ENCODE data around the gene HESX1.

HESX1 gene

DNA sequence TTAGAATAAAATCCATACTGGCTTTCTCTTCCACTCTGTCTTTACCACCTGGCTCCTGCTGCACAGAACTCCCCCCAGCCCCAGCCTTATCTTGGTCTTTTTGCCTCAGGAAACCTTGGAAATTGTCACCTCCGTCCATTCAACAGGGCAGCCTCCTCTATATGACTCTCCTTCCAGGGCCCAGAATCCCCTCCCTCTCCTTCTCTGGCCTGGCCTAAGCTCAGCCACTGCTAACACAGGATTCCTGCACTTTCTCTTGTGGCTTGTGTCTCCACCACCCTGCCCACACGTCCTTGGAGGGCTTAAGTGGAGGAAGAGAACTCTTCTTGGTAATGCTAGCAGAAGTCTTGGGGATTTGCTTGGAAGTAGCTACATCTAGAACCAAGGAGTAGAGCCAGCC lies 33.1 kb downstream of the HESX1 start:
- no peak for DNase-seq (ENCODE audit: low read depth)

DNA sequence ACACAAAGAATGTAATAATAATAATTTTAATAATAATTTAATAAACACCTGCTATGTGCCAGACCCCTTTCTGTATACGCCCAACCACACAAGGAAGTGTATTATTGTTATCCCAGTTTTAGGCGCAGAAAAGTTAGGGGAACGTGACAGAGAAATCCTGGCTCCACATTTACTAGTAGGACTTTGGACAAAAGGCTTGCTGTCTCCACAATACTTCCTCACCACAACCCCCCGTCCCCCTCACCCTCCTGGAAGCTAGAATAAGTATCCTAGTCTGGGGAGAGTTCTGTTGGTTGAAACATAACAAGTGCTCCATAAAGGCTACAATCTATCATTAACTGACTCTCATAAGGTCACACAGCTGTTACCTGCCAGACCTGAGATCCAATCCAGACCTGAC lies 34.1 kb downstream of the HESX1 start:
- no peak for DNase-seq (ENCODE audit: low read depth)

DNA sequence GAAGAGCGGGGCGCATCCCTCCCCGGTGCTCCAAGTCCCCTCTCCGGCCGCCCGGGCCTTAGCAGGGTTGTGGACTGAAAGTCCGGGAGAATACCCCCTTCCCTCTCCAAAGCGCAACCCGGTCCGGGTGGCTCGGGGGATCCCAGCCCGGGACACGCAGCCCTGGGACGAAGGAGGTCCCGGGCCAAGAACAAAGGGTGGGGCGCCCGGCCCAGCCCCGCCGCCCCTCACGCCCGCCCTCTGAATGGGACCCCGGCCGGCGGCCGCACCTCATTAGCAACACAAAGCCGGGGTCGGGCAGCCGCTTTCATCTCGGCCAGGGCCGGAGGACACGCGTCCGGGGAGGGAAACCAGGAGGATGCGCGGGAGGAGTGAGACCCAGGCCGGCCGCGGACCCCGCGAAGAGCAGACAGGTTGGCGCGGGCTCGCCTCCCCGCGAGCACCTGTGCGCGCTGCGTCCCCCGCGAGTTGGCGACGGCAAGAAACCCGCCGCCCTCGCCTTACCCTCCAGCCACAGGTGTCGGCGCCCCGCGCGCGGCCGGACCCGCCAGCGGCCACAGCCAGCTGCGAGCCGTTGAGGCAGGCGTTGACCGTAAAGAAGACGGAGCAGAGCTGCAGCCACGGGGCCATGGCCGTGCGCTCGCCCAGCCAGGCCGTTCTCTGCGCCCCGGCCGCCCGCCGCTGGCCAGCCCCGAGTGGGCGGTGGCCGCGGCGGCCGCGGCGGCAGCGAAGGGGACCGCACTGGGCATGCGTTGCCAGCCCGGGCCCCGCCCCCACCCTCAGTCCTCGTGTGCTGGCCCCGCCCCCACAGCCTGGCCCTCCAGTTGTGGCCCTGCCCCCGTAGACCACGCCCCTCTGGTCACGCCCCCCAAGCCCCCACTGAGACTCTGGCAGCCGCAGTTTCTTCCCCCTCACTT lies 34.9 kb downstream of the HESX1 start, which contains the start of gene IL17RD:
TSS of gene IL17RD (minus strand) at position 697 of the 917 bp plus-strand sequence. CDS start at position 630, 67 bp downstream.
- DNase-seq (ENCODE audit: low read depth) = no peak

DNA sequence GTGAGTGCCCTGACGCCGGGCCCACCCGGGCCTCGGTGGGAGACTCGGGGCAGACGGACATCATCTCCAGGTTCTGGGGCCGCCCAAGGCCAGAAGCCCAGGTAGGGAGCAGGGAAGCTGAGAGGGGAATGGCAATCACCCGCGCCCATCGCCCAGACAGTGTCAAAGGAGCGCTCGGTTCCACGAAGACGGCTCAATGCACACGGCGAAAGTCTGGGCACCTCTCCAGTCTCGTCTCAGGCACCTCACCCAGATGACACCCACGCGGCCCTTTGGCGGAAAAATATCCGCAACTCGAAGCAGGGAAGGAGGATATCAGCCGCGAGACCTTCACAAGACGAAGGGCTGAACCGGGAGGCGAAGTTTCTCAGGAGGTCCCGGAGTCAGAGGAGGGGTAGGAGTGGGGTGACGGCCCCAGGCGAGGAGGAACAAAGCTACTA lies 35.5 kb downstream of the HESX1 start:
- no peak for DNase-seq (ENCODE audit: low read depth)

DNA sequence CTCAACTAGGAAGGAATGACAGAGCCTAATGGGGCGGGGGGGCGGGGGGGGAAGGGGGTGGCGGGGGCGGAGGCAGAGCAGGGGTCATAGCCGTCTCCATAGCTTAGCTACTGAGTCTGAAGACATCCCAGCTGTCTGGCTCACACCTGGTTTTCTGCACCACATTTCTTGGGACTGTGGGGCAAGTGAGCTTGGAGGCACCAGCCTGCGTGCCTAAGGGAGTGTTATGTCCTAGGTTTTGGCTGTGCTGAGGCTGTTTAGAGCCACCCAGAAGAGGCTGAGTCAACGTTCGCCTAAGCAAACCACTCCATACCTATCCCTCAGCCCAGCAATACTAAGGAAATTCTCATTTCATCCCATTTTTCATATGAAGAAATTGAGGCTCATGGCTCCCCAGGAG lies 36.0 kb downstream of the HESX1 start:
- no peak for DNase-seq (ENCODE audit: low read depth)

DNA sequence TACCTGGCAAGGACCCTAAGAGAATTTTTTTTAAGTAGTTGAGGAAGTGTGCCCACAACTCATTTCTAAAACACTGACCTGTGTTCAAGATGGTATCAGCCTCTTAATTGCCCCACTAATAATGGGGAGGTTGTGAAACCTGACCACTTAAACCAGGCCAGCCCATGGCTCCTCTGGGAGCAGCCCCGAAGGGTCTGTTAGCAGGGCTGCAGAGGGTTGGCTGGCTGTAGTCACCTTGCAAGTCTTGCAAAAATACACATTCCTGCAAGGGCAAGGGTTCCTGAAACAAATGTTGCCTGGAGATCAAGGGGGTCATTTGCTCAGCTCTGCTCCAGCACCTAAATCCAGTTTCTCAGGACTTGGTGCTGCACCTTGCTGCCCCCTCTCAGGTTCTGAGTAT lies 37.9 kb downstream of the HESX1 start:
- no peak for DNase-seq (ENCODE audit: low read depth)

DNA sequence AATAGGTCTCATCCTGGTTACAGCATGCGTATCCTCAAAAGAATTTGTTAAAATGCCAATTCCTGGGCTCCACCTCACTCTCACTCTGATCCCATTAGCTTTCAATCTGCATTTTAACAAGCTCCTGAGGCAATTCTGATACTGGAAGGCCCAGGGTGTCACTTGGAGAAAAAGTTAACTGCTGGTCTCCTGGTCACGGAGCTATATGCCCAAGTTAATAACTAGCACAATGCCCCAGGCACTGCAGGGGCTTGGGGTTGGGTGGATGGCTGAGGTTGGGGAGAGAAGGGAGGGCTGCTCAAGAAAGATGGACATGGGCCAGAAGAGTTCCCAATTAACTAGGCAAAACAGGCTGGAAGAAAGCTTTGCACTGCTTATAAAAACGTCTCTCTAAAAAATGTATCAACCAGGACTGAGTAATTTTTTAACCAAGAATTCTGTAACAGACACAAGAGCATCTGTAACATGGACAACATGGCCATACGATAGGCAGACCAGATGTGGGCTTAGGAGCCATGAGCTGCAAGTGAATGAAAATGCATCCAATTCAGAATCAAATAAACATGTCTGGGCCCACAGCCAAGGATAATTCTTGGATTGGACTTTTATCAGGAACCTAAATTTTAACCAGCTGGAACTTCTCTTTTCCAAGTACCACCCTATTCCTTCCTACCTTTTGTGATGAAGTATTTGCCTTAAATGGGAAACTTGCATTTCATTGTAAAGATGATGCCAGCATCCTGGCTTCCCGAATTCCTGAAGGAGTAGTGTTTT lies 38.8 kb downstream of the HESX1 start:
- DNase-seq (ENCODE audit: low read depth) = no peak

DNA sequence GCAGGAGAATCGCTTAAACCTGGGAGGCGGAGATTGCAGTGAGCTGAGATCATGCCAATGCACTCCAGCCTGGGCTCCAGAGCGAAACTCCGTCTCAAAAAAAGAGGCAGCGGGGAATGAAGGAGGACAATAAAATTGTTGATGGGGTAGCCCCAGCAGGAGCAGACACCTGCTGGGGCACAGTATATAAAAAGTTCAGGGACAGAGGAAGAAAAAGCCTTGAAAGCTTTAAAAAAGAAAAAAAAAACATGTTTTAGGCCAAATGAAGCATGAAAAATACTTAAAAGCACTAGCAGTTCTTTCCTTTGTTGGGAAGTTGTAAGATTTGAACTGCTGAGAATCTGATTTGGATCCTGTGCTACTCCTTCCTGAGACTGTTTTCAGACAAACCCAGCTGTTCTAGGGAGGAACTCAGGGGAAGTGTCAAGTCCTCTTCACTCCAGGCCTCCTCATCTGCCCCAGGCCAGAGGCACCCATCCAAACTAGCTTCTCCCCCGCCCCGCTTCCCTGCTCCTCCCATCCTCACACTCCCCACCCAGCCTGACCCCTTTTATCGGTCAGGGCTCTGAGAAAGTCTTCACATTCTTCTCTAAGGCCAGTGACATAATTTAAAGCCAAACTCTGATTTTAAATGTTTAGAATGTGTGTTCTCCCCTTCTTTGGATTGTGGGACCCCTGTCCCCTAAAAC lies 39.6 kb downstream of the HESX1 start:
- DNase-seq (ENCODE audit: low read depth) = no peak

DNA sequence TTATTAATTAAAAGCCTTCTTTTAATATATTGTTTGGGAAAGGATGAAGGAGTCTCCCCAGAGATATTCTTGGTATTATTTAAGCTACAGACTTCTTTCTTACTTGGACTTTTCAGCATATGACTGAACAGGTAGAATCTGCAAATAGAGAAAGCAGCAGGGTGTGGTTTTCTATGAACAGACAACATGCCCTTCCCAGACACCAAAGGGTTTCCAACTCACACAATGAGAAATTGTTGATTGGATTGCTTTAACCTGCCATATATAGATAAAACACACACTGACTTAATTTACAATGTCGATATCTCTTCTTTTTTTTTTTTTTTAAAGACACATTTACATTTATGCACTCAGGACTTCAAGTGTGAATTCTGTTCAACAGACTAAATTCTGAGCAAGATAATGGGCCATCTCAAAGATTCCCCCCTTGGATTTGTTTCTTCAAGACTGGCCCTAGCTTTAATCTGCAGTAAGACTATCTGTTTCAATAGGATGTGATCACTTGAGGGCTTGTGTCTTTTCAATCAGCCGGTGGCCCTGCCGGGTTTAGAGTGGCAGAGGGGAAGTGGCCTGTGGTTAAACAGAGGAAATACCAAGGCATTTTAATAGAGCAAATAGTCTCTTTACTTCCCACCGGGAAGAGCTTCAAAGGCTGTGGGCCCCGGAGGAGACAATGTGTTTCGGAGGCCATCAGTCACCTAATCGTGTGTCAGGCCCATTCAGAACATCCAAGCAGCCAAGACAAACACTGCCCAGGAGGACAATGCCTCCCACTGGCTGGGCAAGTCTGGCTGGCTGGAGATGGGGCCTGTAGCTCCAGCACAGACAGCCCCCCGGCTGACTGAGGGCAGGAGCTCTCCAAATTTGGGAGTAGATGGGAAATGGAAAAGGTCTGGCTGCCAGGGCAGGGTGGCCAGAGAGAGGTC lies 40.7 kb downstream of the HESX1 start:
- DNase-seq (ENCODE audit: low read depth) = no peak

DNA sequence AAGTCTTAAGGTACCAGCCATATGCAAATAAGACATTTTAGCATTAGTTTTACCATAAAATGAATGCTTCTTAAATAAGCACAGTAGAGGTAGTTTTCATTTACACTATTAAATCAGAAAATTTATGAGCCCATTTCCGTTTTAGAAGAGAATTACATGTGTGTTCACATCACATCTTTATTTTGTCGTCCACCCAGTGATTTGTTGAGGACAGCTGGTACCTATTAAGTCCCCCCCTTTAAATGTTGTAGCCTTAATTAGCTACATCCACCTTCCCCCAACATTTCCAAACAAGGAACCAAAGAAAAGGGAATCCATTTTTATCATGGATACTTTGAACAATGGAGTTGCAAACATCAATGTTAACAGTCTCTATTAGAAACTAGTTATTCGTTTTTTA lies 41.5 kb downstream of the HESX1 start:
- no peak for DNase-seq (ENCODE audit: low read depth)

DNA sequence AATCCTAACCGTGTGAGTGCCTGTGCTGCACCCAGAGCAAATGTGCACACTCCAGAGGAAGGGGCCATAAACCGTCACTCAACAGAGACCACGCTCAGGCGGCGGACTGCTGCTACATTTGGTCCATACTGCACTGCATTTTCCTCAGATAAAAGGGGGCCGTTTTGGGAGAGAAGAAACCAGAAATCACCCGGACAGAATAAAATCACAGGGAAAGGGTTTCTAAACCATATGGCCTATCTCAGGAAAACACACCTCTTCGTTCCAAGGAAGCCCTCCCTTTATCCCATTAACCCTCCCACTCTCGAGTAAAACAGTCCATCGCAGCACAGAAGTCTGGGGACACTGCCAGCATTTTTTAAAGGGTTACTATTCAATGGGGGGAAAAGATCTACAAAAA lies 42.2 kb downstream of the HESX1 start:
- no peak for DNase-seq (ENCODE audit: low read depth)

DNA sequence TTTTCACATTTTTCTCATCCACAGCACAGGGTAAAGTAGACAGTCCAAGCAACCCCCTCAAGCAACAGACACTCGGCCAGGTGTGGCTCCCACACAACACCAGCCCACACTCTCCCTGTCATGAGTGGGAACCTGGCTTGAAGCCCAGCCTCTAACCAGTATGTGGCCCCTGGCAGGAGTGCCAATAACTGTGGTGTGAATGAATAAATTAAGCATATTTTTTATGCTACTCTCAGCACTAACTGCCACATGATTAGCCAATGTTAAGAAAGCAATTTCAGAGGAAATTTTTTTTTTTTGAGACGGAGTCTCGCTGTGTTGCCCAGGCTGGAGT lies 44.5 kb downstream of the HESX1 start:
- no peak for DNase-seq (ENCODE audit: low read depth)

DNA sequence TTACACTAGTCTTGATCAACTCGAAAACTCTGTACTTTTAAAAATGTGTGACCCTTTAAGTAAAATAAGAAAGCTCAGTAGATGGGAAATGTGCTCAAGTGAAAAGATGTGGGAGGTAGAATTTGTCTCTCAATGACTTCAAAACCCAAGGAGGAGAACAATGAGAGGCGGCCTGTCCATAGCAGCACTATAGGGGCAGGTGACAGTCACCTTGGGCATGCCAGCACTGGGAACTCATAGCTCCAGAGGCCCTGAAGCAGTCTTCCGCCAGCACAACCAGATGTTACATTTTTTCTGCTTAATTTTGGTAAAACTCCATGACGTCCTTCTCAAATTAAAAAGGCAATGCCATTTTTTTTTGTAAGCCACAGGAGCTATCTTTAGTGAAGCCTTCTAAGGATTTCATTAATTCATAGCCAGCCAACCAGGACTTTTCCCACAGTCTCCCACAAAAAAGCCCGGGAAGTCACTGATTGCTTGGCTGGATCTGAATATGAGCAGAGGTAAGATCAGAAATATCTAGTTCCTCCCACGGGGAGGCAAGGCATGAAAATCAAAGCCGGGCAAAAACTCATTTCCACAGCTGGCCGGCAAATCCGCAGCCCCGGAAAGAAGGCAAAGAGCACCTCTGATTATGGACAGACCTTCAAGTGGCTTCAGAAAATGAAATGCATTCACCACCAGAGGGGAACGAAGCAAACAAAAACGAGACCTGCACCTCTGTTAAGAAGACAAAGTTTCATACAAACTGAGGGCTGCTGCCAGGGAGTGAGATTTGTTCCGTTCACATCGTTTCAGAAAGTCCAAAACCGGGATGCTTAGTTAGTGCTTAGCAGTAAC lies 45.1 kb downstream of the HESX1 start:
- no peak for DNase-seq (ENCODE audit: low read depth)

DNA sequence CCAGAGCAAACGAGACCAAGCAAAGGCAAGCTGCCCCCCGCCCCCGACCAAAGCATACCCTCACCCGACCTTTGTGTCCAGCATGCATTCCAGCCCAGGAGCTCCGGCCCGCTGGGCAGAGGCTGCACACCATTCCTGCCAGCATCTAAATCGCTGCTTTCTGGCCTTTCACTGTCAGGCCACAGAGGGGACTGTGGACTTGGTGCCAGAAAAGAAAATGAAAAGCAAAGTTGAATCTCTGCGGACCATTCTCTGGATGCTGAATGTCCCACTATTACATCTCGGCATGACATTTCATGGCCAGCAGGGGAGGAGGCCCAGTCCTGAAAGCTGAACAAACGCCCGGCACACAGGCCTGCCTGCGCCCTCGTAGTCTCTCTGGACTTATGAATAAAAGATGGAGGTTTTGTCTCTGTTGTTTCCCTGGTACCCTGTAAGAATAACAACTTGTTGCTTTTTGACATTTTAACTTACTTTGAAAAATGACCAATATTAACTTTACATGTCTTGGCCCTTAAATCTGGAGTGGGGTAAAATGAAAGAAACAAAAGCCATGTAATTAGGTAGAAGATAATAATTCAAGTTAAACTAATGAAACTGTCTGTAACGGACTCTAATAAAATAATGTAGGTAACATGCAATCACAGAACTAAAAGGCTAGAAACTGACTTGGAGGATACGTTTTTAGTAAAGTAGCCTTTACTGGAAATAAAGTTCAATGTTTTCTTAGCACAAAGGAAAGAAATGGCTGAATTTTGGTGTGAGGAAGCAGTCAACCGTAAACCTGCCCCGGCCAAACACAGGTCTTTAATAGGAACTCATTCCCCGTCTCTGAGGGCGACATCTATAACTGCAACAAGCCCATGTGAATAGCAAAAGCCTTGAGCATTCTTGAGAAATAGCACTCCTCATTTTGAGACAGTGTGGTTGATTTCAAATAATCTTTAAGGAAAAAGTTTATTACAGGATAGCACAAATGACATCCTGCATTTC lies 47.3 kb downstream of the HESX1 start:
- DNase-seq (ENCODE audit: low read depth) = no peak

DNA sequence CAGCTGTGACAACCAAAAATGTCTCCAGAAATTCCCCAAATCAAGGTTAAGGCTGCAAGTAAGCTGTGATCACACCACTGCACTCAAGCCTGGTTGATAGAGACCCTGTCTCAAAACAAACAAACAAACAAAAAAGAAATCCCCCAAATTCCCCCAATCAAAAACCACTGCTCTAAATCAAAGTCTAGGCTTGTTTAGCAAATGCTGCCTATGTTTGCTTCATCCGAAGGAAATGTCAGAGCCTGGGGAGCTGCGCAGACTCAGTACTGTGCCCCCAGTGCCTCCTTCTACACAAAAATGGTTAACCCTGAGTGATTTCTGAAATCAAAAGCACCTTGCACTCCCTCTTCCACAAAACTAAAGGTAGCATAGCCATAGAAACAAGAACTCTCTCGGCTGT lies 48.0 kb downstream of the HESX1 start:
- DNase-seq (ENCODE audit: low read depth) = no peak

DNA sequence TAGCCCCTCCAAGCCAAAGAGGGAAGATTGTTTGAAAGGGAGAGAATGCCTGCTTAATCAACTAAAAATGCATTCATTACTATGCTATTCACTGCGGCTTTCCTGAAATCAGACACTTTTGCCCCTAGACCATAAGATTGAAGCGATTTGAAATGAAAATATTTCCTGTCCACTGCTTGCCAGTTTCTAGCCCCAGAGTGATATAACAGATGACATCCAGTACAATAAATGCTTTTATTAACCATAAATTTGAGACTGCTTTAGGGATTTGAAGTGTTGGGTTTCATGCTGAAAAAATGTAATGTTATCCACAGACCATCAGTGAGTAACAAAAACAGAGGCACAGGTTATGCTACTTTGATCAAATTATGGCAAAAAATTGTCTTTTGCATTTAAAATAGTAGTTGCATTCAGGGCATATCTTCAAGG lies 48.7 kb downstream of the HESX1 start:
- DNase-seq (ENCODE audit: low read depth) = no peak

DNA sequence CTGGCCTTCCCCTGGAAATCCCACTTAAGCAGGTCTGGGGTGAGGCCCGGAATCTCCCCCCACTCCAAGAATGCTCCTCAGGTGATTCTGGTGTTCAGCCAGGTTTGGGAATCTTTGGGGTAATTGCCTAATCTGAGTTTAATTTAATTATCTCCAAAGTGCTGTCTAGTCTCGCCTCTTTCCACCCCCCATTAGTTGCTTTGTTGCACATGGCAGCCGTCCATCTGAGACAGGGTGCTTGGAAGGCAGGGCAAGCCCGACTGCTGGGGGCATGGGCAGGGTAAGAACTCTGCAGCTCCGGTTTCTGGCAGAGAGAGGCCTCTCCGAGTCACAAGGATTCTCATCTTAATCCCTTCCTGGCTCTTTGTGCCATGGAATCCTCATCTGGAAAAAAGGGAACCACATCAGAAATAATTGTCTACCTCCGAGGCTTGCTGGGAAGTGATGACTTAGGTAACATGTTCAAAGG lies 49.6 kb downstream of the HESX1 start:
- DNase-seq (ENCODE audit: low read depth) = no peak

Data from stimulated activated CD8-positive, alpha-beta memory T cell treated with anti-CD3 and anti-CD28 coated beads, Interleukin-15, amount 100 ng/mL, for 24 hours (primary cell).